WTC11 (cell line): ENCODE data around the gene SYCP2.

Experiments
- ATF6 ChIP-seq: sonication (generic); formaldehyde crosslinking; IDR thresholded peaks from 2 replicates; pipeline ENCODE4 v1.8.1; 2023; ENCODE audit warnings: mild to moderate bottlenecking, missing genetic modification reagents
- CTCF ChIP-seq: fragments of 200-600 bp; IDR thresholded peaks from 2 replicates; pipeline ENCODE4 v1.8.0; 2022; ENCODE audit warnings: antibody characterized with exemption
- E2F1 ChIP-seq: sonication (generic); formaldehyde crosslinking; IDR thresholded peaks from 2 replicates; pipeline ENCODE4 v1.8.0; 2022; ENCODE audit warnings: mild to moderate bottlenecking, missing genetic modification reagents
- JUN ChIP-seq: sonication (generic); formaldehyde crosslinking; IDR thresholded peaks from 2 replicates; pipeline ENCODE4 v1.8.0; 2023; ENCODE audit warnings: mild to moderate bottlenecking, missing genetic modification reagents
- MYBL2 ChIP-seq: sonication (generic); formaldehyde crosslinking; IDR thresholded peaks from 2 replicates; pipeline ENCODE4 v1.8.1; 2023; ENCODE audit warnings: mild to moderate bottlenecking, moderate library complexity, missing genetic modification reagents
- NFYB ChIP-seq: sonication (generic); formaldehyde crosslinking; conservative IDR thresholded peaks from 2 replicates; pipeline ENCODE4 v1.8.0; 2022; ENCODE audit warnings: low read depth, missing genetic modification reagents
- NR1H2 ChIP-seq: sonication (generic); formaldehyde crosslinking; IDR thresholded peaks from 2 replicates; pipeline ENCODE4 v1.9.0; 2021; ENCODE audit warnings: mild to moderate bottlenecking, moderate library complexity, missing genetic modification reagents
- NR2C2 ChIP-seq: sonication (generic); formaldehyde crosslinking; IDR thresholded peaks from 2 replicates; pipeline ENCODE4 v1.8.0; 2022; ENCODE audit warnings: mild to moderate bottlenecking, missing genetic modification reagents
- RELA ChIP-seq: sonication (generic); formaldehyde crosslinking; IDR thresholded peaks from 2 replicates; pipeline ENCODE4 v1.8.1; 2022; ENCODE audit warnings: missing genetic modification reagents, mild to moderate bottlenecking, borderline replicate concordance
- SMAD3 ChIP-seq: sonication (generic); formaldehyde crosslinking; IDR thresholded peaks from 2 replicates; pipeline ENCODE4 v1.8.0; 2022; ENCODE audit warnings: missing genetic modification reagents, mild to moderate bottlenecking, borderline replicate concordance
- ZNF416 ChIP-seq: fragments of 250-450 bp; sonication (Bioruptor Pico); IDR thresholded peaks from 2 replicates; pipeline ENCODE4 v1.9.0; 2021; ENCODE audit warnings: mild to moderate bottlenecking, inconsistent platforms
- TF ChIP-seq, protein P1 (sequence below): sonication (generic); formaldehyde crosslinking; IDR thresholded peaks from 2 replicates; pipeline ENCODE4 v1.8.1; 2022; ENCODE audit warnings: low read depth, missing genetic modification reagents, borderline replicate concordance
- TF ChIP-seq, protein P2 (sequence below): sonication (generic); formaldehyde crosslinking; IDR thresholded peaks from 2 replicates; pipeline ENCODE4 v1.8.0; 2022; ENCODE audit warnings: mild to moderate bottlenecking, missing genetic modification reagents

GRCh38 chr20:59931511-59932312, 1.7 kb downstream of the SYCP2 start:
- TF ChIP-seq JUN (CRISPR knock-in tag) (no peak), CTCF (no peak), MYBL2 (CRISPR knock-in tag) (no peak), NR2C2 (CRISPR knock-in tag) (no peak), NFYB (CRISPR knock-in tag) (no peak), NR1H2 (CRISPR knock-in tag) (no peak), ZNF416 (CRISPR knock-in tag) (no peak), SMAD3 (CRISPR knock-in tag) (no peak), E2F1 (CRISPR knock-in tag) (no peak), ATF6 (CRISPR knock-in tag) (no peak), RELA (no peak)
- TF ChIP-seq, protein P1, sequence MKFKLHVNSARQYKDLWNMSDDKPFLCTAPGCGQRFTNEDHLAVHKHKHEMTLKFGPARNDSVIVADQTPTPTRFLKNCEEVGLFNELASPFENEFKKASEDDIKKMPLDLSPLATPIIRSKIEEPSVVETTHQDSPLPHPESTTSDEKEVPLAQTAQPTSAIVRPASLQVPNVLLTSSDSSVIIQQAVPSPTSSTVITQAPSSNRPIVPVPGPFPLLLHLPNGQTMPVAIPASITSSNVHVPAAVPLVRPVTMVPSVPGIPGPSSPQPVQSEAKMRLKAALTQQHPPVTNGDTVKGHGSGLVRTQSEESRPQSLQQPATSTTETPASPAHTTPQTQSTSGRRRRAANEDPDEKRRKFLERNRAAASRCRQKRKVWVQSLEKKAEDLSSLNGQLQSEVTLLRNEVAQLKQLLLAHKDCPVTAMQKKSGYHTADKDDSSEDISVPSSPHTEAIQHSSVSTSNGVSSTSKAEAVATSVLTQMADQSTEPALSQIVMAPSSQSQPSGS: no peak
- TF ChIP-seq, protein P2, sequence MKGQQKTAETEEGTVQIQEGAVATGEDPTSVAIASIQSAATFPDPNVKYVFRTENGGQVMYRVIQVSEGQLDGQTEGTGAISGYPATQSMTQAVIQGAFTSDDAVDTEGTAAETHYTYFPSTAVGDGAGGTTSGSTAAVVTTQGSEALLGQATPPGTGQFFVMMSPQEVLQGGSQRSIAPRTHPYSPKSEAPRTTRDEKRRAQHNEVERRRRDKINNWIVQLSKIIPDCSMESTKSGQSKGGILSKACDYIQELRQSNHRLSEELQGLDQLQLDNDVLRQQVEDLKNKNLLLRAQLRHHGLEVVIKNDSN (CRISPR knock-in tag): no peak
